ENCODE results near the gene TMEM63C.

TMEM63C gene

DNA sequence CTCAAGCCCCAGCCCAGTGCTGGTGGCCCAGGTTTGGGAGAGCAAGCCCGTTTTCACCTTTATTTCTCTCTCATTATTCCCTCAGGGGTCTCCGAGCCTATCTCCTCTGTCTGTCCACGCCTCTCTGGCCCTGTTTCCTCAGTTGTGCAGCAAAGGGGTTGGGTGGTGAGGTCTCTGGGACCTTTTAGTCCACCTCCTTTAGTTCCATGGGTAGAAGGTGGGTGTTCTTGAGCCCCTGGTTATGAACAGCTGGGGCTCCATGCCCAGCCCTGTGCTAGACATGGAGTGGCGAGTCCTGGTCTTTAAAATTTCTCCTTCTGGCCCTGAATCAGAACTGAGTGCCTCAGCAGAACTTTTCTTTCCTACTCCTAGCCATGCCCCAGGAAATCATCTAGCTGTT, 90.7 kb downstream of the TMEM63C start:
- Histone ChIP-seq H3K36me3 (no peaks in the 10 kb centered on the region; the same call in 1 of the 2 replicates), H3K9me3 (ENCODE audit: severe bottlenecking) (peaks cover 3% of the 10 kb centered on the region), H3K27me3 (ENCODE audit: insufficient read depth, low read depth, severe bottlenecking) (no peaks in the 10 kb centered on the region), H3K4me3 (ENCODE audit: low read depth, low read length) (no peak overlapping the region), H3K27ac (no peak overlapping the region)
- TF ChIP-seq, protein P1, sequence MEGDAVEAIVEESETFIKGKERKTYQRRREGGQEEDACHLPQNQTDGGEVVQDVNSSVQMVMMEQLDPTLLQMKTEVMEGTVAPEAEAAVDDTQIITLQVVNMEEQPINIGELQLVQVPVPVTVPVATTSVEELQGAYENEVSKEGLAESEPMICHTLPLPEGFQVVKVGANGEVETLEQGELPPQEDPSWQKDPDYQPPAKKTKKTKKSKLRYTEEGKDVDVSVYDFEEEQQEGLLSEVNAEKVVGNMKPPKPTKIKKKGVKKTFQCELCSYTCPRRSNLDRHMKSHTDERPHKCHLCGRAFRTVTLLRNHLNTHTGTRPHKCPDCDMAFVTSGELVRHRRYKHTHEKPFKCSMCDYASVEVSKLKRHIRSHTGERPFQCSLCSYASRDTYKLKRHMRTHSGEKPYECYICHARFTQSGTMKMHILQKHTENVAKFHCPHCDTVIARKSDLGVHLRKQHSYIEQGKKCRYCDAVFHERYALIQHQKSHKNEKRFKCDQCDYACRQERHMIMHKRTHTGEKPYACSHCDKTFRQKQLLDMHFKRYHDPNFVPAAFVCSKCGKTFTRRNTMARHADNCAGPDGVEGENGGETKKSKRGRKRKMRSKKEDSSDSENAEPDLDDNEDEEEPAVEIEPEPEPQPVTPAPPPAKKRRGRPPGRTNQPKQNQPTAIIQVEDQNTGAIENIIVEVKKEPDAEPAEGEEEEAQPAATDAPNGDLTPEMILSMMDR (IDR thresholded peaks at IDR 0.05; ENCODE audit: low read depth, low read length), result no peak
- DNase-seq, result no peak

DNA sequence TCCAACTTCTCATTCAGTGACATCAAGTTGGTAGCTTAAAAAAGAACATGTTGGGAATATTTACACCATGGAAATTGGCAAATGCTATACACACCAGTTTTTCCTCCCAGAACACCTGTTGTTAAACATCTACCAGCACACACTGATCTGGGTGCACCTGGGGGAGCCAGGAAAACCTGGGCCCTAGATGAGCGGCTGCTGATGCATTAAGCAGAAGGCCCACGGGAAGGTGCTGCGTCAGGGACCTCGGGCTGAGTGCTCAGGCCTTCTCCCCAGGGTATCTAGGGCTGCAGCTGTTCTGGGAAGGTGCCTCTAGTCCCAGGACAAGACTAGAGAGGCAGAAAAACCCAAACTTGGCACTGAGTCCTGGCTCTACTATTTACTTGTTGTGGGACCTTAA, 92.2 kb downstream of the TMEM63C start:
- Histone ChIP-seq H3K9me3 (ENCODE audit: severe bottlenecking) (no peaks in the 10 kb centered on the region), H3K27ac (no peak overlapping the region), H3K36me3 (peaks cover 7% of the 10 kb centered on the region; the same call in 1 of the 2 replicates), H3K27me3 (ENCODE audit: insufficient read depth, low read depth, severe bottlenecking) (no peaks in the 10 kb centered on the region), H3K4me3 (ENCODE audit: low read depth, low read length) (no peak overlapping the region)
- no peak for DNase-seq
- TF ChIP-seq, protein P1 (IDR thresholded peaks at IDR 0.05; ENCODE audit: low read depth, low read length), result no peak

DNA sequence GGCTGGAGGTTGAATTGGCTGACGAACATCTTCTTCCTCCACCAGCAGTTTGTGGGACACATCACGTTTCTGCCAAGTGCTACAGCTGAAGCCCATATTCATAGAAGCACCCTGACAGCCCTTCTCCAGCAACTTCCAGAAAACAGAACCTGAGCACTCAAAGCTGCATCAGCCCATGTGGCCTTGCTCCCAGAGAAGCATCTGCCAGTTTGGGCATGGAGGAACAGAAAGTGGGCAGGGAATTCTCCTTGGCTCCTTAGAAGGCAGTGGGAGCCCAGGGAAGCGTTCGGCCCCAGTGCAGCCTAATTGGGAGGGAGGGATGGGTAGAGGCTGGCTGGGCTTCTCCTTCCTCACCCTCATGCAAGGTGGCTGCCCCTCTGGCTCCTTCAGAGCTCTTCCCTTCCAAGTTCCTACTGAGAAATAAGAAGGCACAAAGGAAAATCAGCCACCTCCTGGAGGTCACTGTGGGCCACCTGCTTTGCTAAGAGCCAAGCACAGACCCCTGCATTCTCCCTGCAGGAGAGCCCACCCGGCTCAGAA, 93.5 kb downstream of the TMEM63C start:
- no peak overlapping the region for H3K27ac ChIP-seq
- no peak for DNase-seq
- H3K36me3 ChIP-seq, result peaks cover 12% of the 10 kb centered on the region
- H3K4me3 ChIP-seq (ENCODE audit: low read depth, low read length), result no peak overlapping the region
- no peaks in the 10 kb centered on the region for H3K9me3 ChIP-seq (ENCODE audit: severe bottlenecking)
- H3K27me3 ChIP-seq (ENCODE audit: insufficient read depth, low read depth, severe bottlenecking), result no peaks in the 10 kb centered on the region
- TF ChIP-seq, protein P1 (IDR thresholded peaks at IDR 0.05; ENCODE audit: low read depth, low read length), result no peak

DNA sequence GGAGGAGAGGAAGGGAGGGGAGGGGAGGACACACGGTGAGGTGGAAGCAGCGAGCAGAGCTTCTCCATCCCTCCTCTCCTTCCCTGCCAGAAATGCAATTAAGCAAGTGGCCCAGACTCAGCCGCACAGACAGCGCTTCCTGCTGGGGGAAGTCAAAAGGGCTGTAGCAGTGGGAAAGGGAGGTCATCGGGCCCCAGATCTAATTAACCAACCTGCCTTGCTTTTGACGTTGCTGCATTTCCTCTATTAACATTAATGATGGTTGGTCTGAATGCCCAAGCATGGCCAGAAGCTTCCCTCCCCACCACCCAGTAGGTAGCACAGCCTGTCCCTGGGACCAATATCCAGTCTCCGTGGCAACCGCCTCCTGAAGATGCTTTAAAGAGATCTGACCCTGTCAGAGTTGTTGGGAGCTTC, 94.0 kb downstream of the TMEM63C start:
- Histone ChIP-seq H3K9me3 (ENCODE audit: severe bottlenecking) (no peaks in the 10 kb centered on the region), H3K4me3 (ENCODE audit: low read depth, low read length) (no peak overlapping the region), H3K27me3 (ENCODE audit: insufficient read depth, low read depth, severe bottlenecking) (no peaks in the 10 kb centered on the region), H3K36me3 (peaks cover 12% of the 10 kb centered on the region), H3K27ac (no peak overlapping the region)
- DNase-seq, result no peak
- TF ChIP-seq, protein P1 (IDR thresholded peaks at IDR 0.05; ENCODE audit: low read depth, low read length), result 0 out of 2 replicates have a peak, but pooled peaks have one; percentile 8

DNA sequence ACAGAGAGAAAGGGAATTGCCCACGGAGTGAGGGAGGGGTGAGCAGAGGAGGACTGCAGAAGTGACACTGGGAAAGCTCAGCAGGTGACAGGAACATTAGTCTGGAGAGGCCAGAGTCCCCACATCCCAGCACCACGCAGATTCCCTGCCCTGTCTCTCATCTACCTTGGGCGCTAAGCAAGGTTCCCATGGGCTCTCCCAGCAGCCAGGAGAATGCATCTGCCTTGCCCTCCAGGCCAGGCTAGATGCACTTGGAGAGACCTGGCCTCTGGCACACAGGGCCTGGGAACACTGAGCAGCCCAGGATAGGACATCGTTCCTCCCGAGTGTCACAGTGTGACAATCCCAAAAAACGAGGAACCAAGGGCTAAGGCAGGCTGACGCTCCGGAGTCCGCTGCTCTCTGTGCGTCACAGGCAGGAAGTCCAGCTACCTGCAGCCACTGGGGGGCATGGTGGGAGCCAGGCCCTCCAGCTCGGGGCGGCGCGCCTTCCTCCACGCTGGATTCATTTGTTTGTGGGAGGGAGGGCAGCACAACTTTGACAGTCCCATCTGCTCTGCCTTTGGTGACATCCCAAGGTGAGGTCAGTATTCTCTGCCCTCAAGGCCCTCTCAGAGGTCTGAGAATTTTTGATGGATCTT, 94.8 kb downstream of the TMEM63C start:
- H3K4me3 ChIP-seq (ENCODE audit: low read depth, low read length), result no peak overlapping the region
- no peak for DNase-seq
- TF ChIP-seq, protein P1 (IDR thresholded peaks at IDR 0.05; ENCODE audit: low read depth, low read length), result no peak
- no peak overlapping the region for H3K27ac ChIP-seq
- no peaks in the 10 kb centered on the region for H3K27me3 ChIP-seq (ENCODE audit: insufficient read depth, low read depth, severe bottlenecking)
- H3K9me3 ChIP-seq (ENCODE audit: severe bottlenecking), result no peaks in the 10 kb centered on the region
- peaks cover 12% of the 10 kb centered on the region for H3K36me3 ChIP-seq

DNA sequence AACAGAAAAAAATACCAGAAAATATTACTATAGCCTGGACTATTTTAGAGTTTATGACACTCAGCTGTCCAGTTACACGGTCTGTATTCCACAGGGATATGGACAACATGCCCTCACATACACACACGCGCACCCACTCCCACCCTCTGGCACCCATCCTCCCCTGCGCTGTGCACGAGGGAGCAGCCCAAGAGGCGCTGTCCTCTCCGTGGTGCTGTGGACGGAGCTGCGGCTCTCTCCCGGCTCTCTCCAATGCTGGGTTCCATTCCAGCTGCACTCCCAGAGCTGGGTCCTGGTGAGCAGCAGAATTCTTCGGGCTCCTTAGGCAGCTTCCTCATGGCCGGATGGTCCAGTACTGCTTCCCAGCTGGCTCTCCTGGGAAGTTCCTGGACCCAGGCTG, 95.4 kb downstream of the TMEM63C start:
- TF ChIP-seq, protein P1 (IDR thresholded peaks at IDR 0.05; ENCODE audit: low read depth, low read length), result no peak
- Histone ChIP-seq H3K27ac (no peak overlapping the region), H3K4me3 (ENCODE audit: low read depth, low read length) (no peak overlapping the region), H3K27me3 (ENCODE audit: insufficient read depth, low read depth, severe bottlenecking) (no peaks in the 10 kb centered on the region), H3K9me3 (ENCODE audit: severe bottlenecking) (no peaks in the 10 kb centered on the region), H3K36me3 (peaks cover 12% of the 10 kb centered on the region)
- DNase-seq, result no peak
